GM12878 (cell line): ENCODE data around the gene SGPP2. TPM values are rescaled to one million over a fixed set of nuclear protein-coding genes. Genes with fewer than 3 reads are reported as not detected.

Experiments used
- FOXK2 ChIP-seq: fragments of 450-650 bp; IDR thresholded peaks from 2 replicates; pipeline ENCODE4 v1.6.1; 2017; ENCODE audit warnings: mild to moderate bottlenecking, moderate library complexity
- HDAC6 ChIP-seq: fragments of 200-600 bp; sonication (generic); IDR thresholded peaks from one replicate; pipeline ENCODE4 v1.8.0; 2017; ENCODE audit warnings: antibody characterized with exemption; ENCODE audit not compliant: unreplicated experiment
- MYB ChIP-seq: fragments of 150-350 bp; IDR thresholded peaks from 2 replicates; pipeline ENCODE4 v1.6.1; 2014; ENCODE audit warnings: mild to moderate bottlenecking, low read depth, low read length, borderline replicate concordance
- MYC ChIP-seq: IDR thresholded peaks from 2 replicates; pipeline ENCODE4 v1.6.1; 2011; ENCODE audit warnings: mild to moderate bottlenecking, low read length, moderate library complexity, inconsistent platforms; ENCODE audit not compliant: insufficient read depth, insufficient replicate concordance, insufficient read length, severe bottlenecking
- TAF1 ChIP-seq: IDR thresholded peaks from 2 replicates; pipeline ENCODE4 v1.6.1; 2011; ENCODE audit warnings: mild to moderate bottlenecking, low read depth, low read length, borderline replicate concordance
- ZBED1 ChIP-seq: IDR thresholded peaks from 2 replicates; pipeline ENCODE4 v1.6.1; 2016; ENCODE audit warnings: borderline replicate concordance
- polyA plus RNA-seq, 11 experiments: library from polyadenylated mRNA; depleted of rRNA in 4 of 11; unstranded in 6 of 11; stranded (reverse) in 5 of 11; fragments of >200 nt; fragmentation: Nextera tagmentation in 4 of 11; fragmentation: Illumina TruSeq in 1 of 11; extraction: Ambion mirVana in 4 of 11; extraction: Trizol in 1 of 11; gene quantifications; 1 replicate in 1 of 11; 2 replicates in 10 of 11; pipeline versions ENCODE4 v1.2.1 to v1.2.3, GENCODE V29; 2011 to 2016; ENCODE audit warnings: inconsistent platforms in 2 of 11, missing spikeins in 2 of 11, low read depth in 1 of 11
- total RNA-seq, 4 experiments: library from RNA; depleted of rRNA in 3 of 4; stranded (reverse); fragments of >200 nt in 3 of 4; fragmentation: Illumina TruSeq in 1 of 4; extraction: Trizol in 1 of 4; gene quantifications; 2 replicates each; pipeline versions ENCODE4 v1.2.1 to v1.2.3, GENCODE V29; 2013 to 2021
- TF ChIP-seq, protein P1 (sequence below): fragments of 450-650 bp; IDR thresholded peaks from 2 replicates; pipeline ENCODE4 v1.6.1; 2016; ENCODE audit warnings: mild to moderate bottlenecking, moderate library complexity, borderline replicate concordance
- TF ChIP-seq, protein P2 (sequence below): IDR thresholded peaks from 2 replicates; pipeline ENCODE4 v1.6.1; 2011; ENCODE audit warnings: low read depth, mild to moderate bottlenecking, low read length, moderate library complexity, borderline replicate concordance; ENCODE audit errors: extremely low read depth

Gene SGPP2
- total and polyA plus RNA-seq, 10 of the 15 experiments (the other 5 are each of a cell fraction or from before 2014, with no cell fraction given) = 3.5 to 84.9 (median 13.1) TPM

DNA sequence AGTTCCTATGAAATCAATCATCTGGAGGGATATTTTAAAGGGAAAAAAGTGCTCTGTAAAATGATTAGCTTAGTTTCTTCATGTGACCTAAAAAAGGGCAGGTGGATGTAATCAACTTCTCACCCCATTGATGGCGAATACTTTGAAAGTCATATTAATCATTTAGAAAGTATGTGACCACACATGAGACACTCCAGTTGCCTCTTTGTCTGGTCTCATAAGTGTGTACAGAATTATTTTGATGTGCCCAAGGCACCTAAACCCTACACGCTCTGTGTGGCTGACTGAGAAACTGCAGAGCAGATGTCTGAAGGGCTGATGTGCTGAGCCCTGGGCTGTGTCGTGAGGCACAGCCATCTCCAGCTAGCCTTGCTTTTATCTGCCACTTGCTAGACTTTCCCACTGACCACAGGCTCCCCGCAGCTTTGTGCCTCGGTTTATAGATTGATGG, 26.9 kb downstream of the SGPP2 start (continued):
- TF ChIP-seq, protein P1, sequence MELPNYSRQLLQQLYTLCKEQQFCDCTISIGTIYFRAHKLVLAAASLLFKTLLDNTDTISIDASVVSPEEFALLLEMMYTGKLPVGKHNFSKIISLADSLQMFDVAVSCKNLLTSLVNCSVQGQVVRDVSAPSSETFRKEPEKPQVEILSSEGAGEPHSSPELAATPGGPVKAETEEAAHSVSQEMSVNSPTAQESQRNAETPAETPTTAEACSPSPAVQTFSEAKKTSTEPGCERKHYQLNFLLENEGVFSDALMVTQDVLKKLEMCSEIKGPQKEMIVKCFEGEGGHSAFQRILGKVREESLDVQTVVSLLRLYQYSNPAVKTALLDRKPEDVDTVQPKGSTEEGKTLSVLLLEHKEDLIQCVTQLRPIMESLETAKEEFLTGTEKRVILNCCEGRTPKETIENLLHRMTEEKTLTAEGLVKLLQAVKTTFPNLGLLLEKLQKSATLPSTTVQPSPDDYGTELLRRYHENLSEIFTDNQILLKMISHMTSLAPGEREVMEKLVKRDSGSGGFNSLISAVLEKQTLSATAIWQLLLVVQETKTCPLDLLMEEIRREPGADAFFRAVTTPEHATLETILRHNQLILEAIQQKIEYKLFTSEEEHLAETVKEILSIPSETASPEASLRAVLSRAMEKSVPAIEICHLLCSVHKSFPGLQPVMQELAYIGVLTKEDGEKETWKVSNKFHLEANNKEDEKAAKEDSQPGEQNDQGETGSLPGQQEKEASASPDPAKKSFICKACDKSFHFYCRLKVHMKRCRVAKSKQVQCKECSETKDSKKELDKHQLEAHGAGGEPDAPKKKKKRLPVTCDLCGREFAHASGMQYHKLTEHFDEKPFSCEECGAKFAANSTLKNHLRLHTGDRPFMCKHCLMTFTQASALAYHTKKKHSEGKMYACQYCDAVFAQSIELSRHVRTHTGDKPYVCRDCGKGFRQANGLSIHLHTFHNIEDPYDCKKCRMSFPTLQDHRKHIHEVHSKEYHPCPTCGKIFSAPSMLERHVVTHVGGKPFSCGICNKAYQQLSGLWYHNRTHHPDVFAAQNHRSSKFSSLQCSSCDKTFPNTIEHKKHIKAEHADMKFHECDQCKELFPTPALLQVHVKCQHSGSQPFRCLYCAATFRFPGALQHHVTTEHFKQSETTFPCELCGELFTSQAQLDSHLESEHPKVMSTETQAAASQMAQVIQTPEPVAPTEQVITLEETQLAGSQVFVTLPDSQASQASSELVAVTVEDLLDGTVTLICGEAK = no peak
- TF ChIP-seq FOXK2 = no peak
- TF ChIP-seq ZBED1 = peak; percentile 48; the same call in 1 of the 2 replicates
- TF ChIP-seq MYB = no peak
- TF ChIP-seq, protein P2, sequence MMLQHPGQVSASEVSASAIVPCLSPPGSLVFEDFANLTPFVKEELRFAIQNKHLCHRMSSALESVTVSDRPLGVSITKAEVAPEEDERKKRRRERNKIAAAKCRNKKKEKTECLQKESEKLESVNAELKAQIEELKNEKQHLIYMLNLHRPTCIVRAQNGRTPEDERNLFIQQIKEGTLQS = no peak
- no peak for TF ChIP-seq TAF1
- TF ChIP-seq HDAC6 = no peak
- no peak for TF ChIP-seq MYC
